Gastroesophageal sphincter (tissue), 3 donors: ENCODE results near the gene IGF2BP1.

Experiments used
- EP300 ChIP-seq: sonication (generic); formaldehyde crosslinking; IDR thresholded peaks from one replicate; pipeline ENCODE4 v1.6.1; 2017; ENCODE audit warnings: antibody characterized with exemption, mild to moderate bottlenecking
- POLR2A ChIP-seq, 2 donors: fragments of 450-650 bp; IDR thresholded peaks; one replicate each; pipeline ENCODE4 v1.6.1; 2017; ENCODE audit warnings: antibody characterized with exemption in 2 of 2, mild to moderate bottlenecking in 2 of 2, moderate library complexity in 1 of 2
- POLR2AphosphoS5 ChIP-seq: sonication (generic); formaldehyde crosslinking; IDR thresholded peaks from one replicate; pipeline ENCODE4 v1.6.1; 2017; ENCODE audit warnings: antibody characterized with exemption
- TF ChIP-seq, protein P1 (sequence below), 4 experiments: fragments of 200-600 bp in 2 of 4; fragments of 450-650 bp in 2 of 4; sonication (generic) in 1 of 4; IDR thresholded peaks; one replicate each; pipeline ENCODE4 v1.5.1; 2017 to 2019; ENCODE audit warnings: antibody characterized with exemption in 4 of 4, mild to moderate bottlenecking in 2 of 4, moderate library complexity in 2 of 4

GRCh38 chr17:49028271-49028670, 31.1 kb downstream of the IGF2BP1 start:
- TF ChIP-seq, protein P1, sequence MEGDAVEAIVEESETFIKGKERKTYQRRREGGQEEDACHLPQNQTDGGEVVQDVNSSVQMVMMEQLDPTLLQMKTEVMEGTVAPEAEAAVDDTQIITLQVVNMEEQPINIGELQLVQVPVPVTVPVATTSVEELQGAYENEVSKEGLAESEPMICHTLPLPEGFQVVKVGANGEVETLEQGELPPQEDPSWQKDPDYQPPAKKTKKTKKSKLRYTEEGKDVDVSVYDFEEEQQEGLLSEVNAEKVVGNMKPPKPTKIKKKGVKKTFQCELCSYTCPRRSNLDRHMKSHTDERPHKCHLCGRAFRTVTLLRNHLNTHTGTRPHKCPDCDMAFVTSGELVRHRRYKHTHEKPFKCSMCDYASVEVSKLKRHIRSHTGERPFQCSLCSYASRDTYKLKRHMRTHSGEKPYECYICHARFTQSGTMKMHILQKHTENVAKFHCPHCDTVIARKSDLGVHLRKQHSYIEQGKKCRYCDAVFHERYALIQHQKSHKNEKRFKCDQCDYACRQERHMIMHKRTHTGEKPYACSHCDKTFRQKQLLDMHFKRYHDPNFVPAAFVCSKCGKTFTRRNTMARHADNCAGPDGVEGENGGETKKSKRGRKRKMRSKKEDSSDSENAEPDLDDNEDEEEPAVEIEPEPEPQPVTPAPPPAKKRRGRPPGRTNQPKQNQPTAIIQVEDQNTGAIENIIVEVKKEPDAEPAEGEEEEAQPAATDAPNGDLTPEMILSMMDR (IDR thresholded peaks at IDR 0.05): no peak
- TF ChIP-seq POLR2A (IDR thresholded peaks at IDR 0.05): no peak
- no peak for TF ChIP-seq POLR2AphosphoS5
- TF ChIP-seq EP300: no peak
